Measurements from ENCODE around the gene TDO2.

The TDO2 gene

DNA sequence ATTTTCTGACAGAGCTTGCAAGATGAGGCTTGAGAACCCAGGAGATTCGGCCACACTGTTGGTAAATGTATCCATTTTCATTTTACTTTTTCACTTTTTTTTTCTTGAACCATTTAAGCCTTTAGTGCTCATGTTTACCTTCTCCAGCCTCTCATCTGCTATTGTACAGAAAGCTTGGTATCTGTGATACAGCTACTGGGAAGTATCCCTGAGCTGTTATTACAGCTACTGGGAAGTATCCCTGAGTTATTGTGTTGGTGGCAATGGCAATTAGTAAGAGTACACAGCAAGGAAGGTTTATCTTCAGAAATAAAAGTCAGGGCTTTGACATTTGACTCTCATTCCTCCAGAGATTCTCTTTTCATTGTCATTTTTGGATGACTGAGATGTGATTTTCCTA is 38.3 kb downstream of the TDO2 start:
- Histone ChIP-seq H3K27me3 (ENCODE audit: insufficient read depth, low read length, poor library complexity, severe bottlenecking) (no peaks in the 10 kb centered on the region), H3F3A (ENCODE audit: low read depth) (no peaks in the 10 kb centered on the region), H3K4me2 (ENCODE audit: low read depth, low read length, poor library complexity, severe bottlenecking) (no peak overlapping the region), H3K4me3 (ENCODE audit: low read length, poor library complexity, severe bottlenecking) (no peak overlapping the region), H3K36me3 (ENCODE audit: insufficient read depth, low read length) (no peaks in the 10 kb centered on the region), H3K9me3 (ENCODE audit: insufficient read depth, low read depth, low read length) (no peaks in the 10 kb centered on the region), H3K4me1 (ENCODE audit: insufficient read depth, low read length, poor library complexity, severe bottlenecking) (no peaks in the 10 kb centered on the region), H3K9me2 (replicated peaks; ENCODE audit: low read depth, low read length) (no peaks in the 10 kb centered on the region), H2AFZ (ENCODE audit: low read length) (no peak overlapping the region), H3K79me2 (ENCODE audit: insufficient read depth, low read length) (no peaks in the 10 kb centered on the region), H4K20me1 (ENCODE audit: insufficient read depth, low read length, poor library complexity, severe bottlenecking) (no peaks in the 10 kb centered on the region), H3K9ac (ENCODE audit: low read depth, low read length, poor library complexity, severe bottlenecking) (no peak overlapping the region)
- TF ChIP-seq EZH2phosphoT487 (IDR thresholded peaks at IDR 0.05; ENCODE audit: borderline replicate concordance) = no peak
- TF ChIP-seq, protein P1, sequence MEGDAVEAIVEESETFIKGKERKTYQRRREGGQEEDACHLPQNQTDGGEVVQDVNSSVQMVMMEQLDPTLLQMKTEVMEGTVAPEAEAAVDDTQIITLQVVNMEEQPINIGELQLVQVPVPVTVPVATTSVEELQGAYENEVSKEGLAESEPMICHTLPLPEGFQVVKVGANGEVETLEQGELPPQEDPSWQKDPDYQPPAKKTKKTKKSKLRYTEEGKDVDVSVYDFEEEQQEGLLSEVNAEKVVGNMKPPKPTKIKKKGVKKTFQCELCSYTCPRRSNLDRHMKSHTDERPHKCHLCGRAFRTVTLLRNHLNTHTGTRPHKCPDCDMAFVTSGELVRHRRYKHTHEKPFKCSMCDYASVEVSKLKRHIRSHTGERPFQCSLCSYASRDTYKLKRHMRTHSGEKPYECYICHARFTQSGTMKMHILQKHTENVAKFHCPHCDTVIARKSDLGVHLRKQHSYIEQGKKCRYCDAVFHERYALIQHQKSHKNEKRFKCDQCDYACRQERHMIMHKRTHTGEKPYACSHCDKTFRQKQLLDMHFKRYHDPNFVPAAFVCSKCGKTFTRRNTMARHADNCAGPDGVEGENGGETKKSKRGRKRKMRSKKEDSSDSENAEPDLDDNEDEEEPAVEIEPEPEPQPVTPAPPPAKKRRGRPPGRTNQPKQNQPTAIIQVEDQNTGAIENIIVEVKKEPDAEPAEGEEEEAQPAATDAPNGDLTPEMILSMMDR (conservative IDR thresholded peaks at IDR 0.05; ENCODE audit: low read length) = no peak

DNA sequence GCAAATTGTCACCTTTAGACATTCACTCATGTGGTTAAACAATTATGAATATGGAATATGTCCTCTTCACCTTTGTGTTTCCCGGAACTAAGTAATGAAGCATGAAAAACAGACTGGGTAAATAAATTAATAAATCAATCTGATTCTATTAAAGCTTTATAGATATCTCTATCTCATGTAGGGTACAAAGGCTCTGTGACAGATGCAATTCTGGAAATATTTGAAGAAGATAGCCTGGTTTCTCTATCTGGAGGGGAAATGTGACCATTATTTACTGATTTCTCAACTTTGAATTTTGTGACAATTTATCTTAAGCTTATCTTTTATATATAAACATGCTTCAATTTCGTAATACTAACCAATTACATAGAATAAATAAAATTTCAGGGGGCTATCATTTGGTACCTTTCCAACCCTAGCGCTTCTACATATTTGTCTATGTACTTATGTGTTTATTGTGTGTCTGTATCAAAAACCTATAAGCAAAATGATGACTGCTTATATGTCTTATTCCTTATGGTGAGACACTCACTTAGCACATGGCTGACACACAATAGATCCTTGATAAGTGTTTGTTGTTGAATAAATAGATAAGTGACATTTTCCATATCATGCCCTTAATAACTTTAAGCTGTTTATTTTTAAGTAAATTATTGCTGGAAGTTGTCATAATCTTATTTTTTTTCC is 40.3 kb downstream of the TDO2 start:
- H3K9me2 ChIP-seq (replicated peaks; ENCODE audit: low read depth, low read length) = no peaks in the 10 kb centered on the region
- TF ChIP-seq, protein P1 (conservative IDR thresholded peaks at IDR 0.05; ENCODE audit: low read length) = no peak
- no peak for TF ChIP-seq EZH2phosphoT487 (IDR thresholded peaks at IDR 0.05; ENCODE audit: borderline replicate concordance)
- no peaks in the 10 kb centered on the region for H3K79me2 ChIP-seq (ENCODE audit: insufficient read depth, low read length)
- H3K4me3 ChIP-seq (ENCODE audit: low read length, poor library complexity, severe bottlenecking) = no peak overlapping the region
- H3K9ac ChIP-seq (ENCODE audit: low read depth, low read length, poor library complexity, severe bottlenecking) = no peak overlapping the region
- no peaks in the 10 kb centered on the region for H3K4me1 ChIP-seq (ENCODE audit: insufficient read depth, low read length, poor library complexity, severe bottlenecking)
- no peaks in the 10 kb centered on the region for H3F3A ChIP-seq (ENCODE audit: low read depth)
- no peaks in the 10 kb centered on the region for H3K9me3 ChIP-seq (ENCODE audit: insufficient read depth, low read depth, low read length)
- H3K36me3 ChIP-seq (ENCODE audit: insufficient read depth, low read length) = no peaks in the 10 kb centered on the region
- H2AFZ ChIP-seq (ENCODE audit: low read length) = no peak overlapping the region
- H4K20me1 ChIP-seq (ENCODE audit: insufficient read depth, low read length, poor library complexity, severe bottlenecking) = no peaks in the 10 kb centered on the region
- H3K27me3 ChIP-seq (ENCODE audit: insufficient read depth, low read length, poor library complexity, severe bottlenecking) = no peaks in the 10 kb centered on the region
- H3K4me2 ChIP-seq (ENCODE audit: low read depth, low read length, poor library complexity, severe bottlenecking) = no peak overlapping the region

DNA sequence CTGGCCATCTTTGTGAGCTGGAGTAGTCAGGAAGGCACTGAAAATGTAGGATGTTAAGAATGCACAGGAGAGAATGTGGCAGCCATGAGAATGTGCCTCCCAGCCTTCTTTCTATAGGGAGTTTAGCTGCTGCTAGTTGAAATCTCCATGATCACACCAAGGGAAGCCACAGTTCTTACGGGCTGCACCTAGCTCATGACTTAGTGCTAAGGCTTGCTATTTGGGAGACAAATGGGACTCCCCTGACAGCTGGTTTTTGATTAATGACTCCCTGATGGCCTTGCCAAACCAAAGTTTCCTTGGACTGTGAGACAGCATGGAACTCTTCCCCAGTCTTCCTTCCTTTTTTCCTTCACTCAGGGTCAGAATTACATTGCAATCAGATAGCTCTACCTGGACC is 41.0 kb downstream of the TDO2 start:
- H3F3A ChIP-seq (ENCODE audit: low read depth) = no peaks in the 10 kb centered on the region
- TF ChIP-seq EZH2phosphoT487 (IDR thresholded peaks at IDR 0.05; ENCODE audit: borderline replicate concordance) = no peak
- TF ChIP-seq, protein P1 (conservative IDR thresholded peaks at IDR 0.05; ENCODE audit: low read length) = no peak
- no peaks in the 10 kb centered on the region for H3K9me2 ChIP-seq (replicated peaks; ENCODE audit: low read depth, low read length)
- H3K36me3 ChIP-seq (ENCODE audit: insufficient read depth, low read length) = no peaks in the 10 kb centered on the region
- H3K4me1 ChIP-seq (ENCODE audit: insufficient read depth, low read length, poor library complexity, severe bottlenecking) = no peaks in the 10 kb centered on the region
- no peak overlapping the region for H2AFZ ChIP-seq (ENCODE audit: low read length)
- no peak overlapping the region for H3K4me3 ChIP-seq (ENCODE audit: low read length, poor library complexity, severe bottlenecking)
- no peaks in the 10 kb centered on the region for H3K9me3 ChIP-seq (ENCODE audit: insufficient read depth, low read depth, low read length)
- no peaks in the 10 kb centered on the region for H3K79me2 ChIP-seq (ENCODE audit: insufficient read depth, low read length)
- H4K20me1 ChIP-seq (ENCODE audit: insufficient read depth, low read length, poor library complexity, severe bottlenecking) = no peaks in the 10 kb centered on the region
- H3K4me2 ChIP-seq (ENCODE audit: low read depth, low read length, poor library complexity, severe bottlenecking) = no peak overlapping the region
- no peaks in the 10 kb centered on the region for H3K27me3 ChIP-seq (ENCODE audit: insufficient read depth, low read length, poor library complexity, severe bottlenecking)
- no peak overlapping the region for H3K9ac ChIP-seq (ENCODE audit: low read depth, low read length, poor library complexity, severe bottlenecking)

Measured in Loucy (cell line).